B cell (primary cell): Measurements from ENCODE around the gene CYB5R3. TPM values are rescaled to one million over a fixed set of nuclear protein-coding genes. Genes with fewer than 3 reads are reported as not detected.

Experiments used
- ATAC-seq: fragments of 200-7000 bp; cut with Tn5 transposase; one replicate; pipeline ENCODE4 v1.10.0; 2021; ENCODE audit warnings: low read depth, mild to moderate bottlenecking, moderate number of reproducible peaks, moderate library complexity
- CTCF ChIA-PET: fragments of 350-600 bp; sonication (Branson Sonifier 250); formaldehyde crosslinking; loops from one replicate; lab custom pipeline; 2021; ENCODE audit warnings: antibody characterized with exemption, inconsistent platforms; lab: Charles Lee
- POLR2A ChIA-PET: fragments of 350-600 bp; sonication (Branson Sonifier 250); formaldehyde crosslinking; loops from one replicate; lab custom pipeline; 2021; ENCODE audit warnings: antibody characterized with exemption; lab: Charles Lee
- DNase-seq: peaks from one replicate; pipeline ENCODE4 v3.0.0; 2013
- H2AFZ ChIP-seq: 2 replicates; pipeline ENCODE4 v1.6.1; 2012; ENCODE audit warnings: mild to moderate bottlenecking, low read depth, low read length; ENCODE audit not compliant: insufficient read depth, poor library complexity, severe bottlenecking
- H3K27ac ChIP-seq, 2 donors: 1 replicate in 1 of 2; 2 replicates in 1 of 2; pipeline ENCODE4 v1.5.1; 2012 to 2013; ENCODE audit warnings: low read length in 2 of 2, mild to moderate bottlenecking in 2 of 2, moderate library complexity in 1 of 2
- H3K27me3 ChIP-seq, 4 experiments: fragments of 200-600 bp in 1 of 4; sonication (generic) in 1 of 4; replicated peaks in 1 of 4; 1 replicate in 2 of 4; 2 replicates in 2 of 4; pipeline versions ENCODE4 v1.6.1 to v1.7.0; 2013 to 2016; ENCODE audit warnings: low read length in 3 of 4, mild to moderate bottlenecking in 2 of 4, mixed read lengths in 1 of 4, moderate library complexity in 1 of 4; ENCODE audit not compliant: insufficient read depth in 4 of 4, control insufficient read depth in 3 of 4; ENCODE audit errors: control extremely low read depth in 1 of 4
- H3K36me3 ChIP-seq, 2 experiments: replicated peaks in 1 of 2; 1 replicate in 1 of 2; 2 replicates in 1 of 2; pipeline versions ENCODE4 v1.6.1 to v1.7.1; 2013; ENCODE audit warnings: low read length in 1 of 2; ENCODE audit not compliant: insufficient read depth in 2 of 2, control insufficient read depth in 1 of 2; ENCODE audit errors: control extremely low read depth in 1 of 2, extremely low read depth in 1 of 2
- H3K4me1 ChIP-seq, 2 donors: fragments of 200-600 bp in 1 of 2; sonication (generic) in 1 of 2; 1 replicate in 1 of 2; 2 replicates in 1 of 2; pipeline versions ENCODE4 v1.5.1 to v1.6.1; 2013 to 2017; ENCODE audit warnings: low read length in 2 of 2; ENCODE audit not compliant: control insufficient read depth in 2 of 2, insufficient read depth in 2 of 2
- H3K4me2 ChIP-seq: replicated peaks from 2 replicates; pipeline ENCODE3; 2012; ENCODE audit warnings: mild to moderate bottlenecking, low read depth, low read length; ENCODE audit not compliant: poor library complexity, severe bottlenecking
- H3K4me3 ChIP-seq, 5 experiments: fragments of 200-600 bp in 1 of 5; sonication (generic) in 1 of 5; 1 replicate in 3 of 5; 2 replicates in 2 of 5; pipeline versions ENCODE4 v1.5.1 to v1.7.0; 2011 to 2016; ENCODE audit warnings: low read length in 4 of 5, mild to moderate bottlenecking in 4 of 5, low read depth in 2 of 5, control low read depth in 1 of 5, moderate library complexity in 1 of 5; ENCODE audit not compliant: insufficient read depth in 1 of 5; ENCODE audit errors: control extremely low read depth in 1 of 5, extremely low read depth in 1 of 5
- H3K79me2 ChIP-seq: fragments of 200-600 bp; sonication (generic); one replicate; pipeline ENCODE4 v1.6.0; 2016; ENCODE audit warnings: low read length; ENCODE audit not compliant: control insufficient read depth, insufficient read depth
- H3K9ac ChIP-seq: fragments of 200-600 bp; sonication (generic); 2 replicates; pipeline ENCODE4 v1.6.1; 2017; ENCODE audit warnings: mild to moderate bottlenecking, low read length, moderate library complexity
- H3K9me3 ChIP-seq, 3 donors: one replicate each; pipeline versions ENCODE4 v1.6.1 to v1.7.1; 2013; ENCODE audit warnings: low read length in 2 of 3; ENCODE audit not compliant: control insufficient read depth in 2 of 3, insufficient read depth in 1 of 3; ENCODE audit errors: control extremely low read depth in 1 of 3
- H4K20me1 ChIP-seq: 2 replicates; pipeline ENCODE4 v1.6.0; 2012; ENCODE audit warnings: mild to moderate bottlenecking, low read length; ENCODE audit not compliant: insufficient read depth, control insufficient read depth, poor library complexity, severe bottlenecking
- H3K27ac Mint-ChIP-seq: one replicate; pipeline ENCODE4 v1.8.0; 2021; ENCODE audit warnings: mixed read lengths
- H3K27me3 Mint-ChIP-seq: one replicate; pipeline ENCODE4 v1.8.0; 2021; ENCODE audit warnings: mixed read lengths
- H3K4me1 Mint-ChIP-seq: one replicate; pipeline ENCODE4 v1.8.0; 2021; ENCODE audit warnings: mixed read lengths
- H3K4me3 Mint-ChIP-seq: one replicate; pipeline ENCODE4 v1.8.0; 2021; ENCODE audit warnings: mixed read lengths
- H3K9me3 Mint-ChIP-seq: one replicate; pipeline ENCODE4 v1.8.0; 2022; ENCODE audit warnings: mixed read lengths; ENCODE audit not compliant: insufficient read depth
- CTCF ChIP-seq: fragments of 200-600 bp; IDR thresholded peaks from one replicate; pipeline ENCODE4 v1.8.0; 2022; ENCODE audit warnings: antibody characterized with exemption, mild to moderate bottlenecking
- EZH2 ChIP-seq: IDR thresholded peaks from 2 replicates; pipeline ENCODE4 v1.6.1; 2012; ENCODE audit warnings: borderline replicate concordance, low read depth, mild to moderate bottlenecking, moderate library complexity, low read length; ENCODE audit not compliant: insufficient read depth, poor library complexity, severe bottlenecking
- WGBS: methylation state at CpG from one replicate; pipeline ENCODE4 v1.1.5; 2013; ENCODE audit warnings: missing lambda C conversion rate; ENCODE audit not compliant: insufficient coverage; 5-methylcytosine and 5-hydroxymethylcytosine counted together
- intact Hi-C: fragments of 100-400 bp; cut with micrococcal nuclease; formaldehyde crosslinking; loops from one replicate; pipeline ENCODE4 v1.10.0; 2022
- polyA plus RNA-seq: library from polyadenylated mRNA; depleted of rRNA; stranded (reverse); fragments of >200 nt; gene quantifications from 2 replicates; pipeline ENCODE4 v1.2.3, GENCODE V29; 2012
- total RNA-seq, 2 donors: library from RNA; stranded (reverse); fragments of 120-200 nt in 1 of 2; gene quantifications; 1 replicate in 1 of 2; 2 replicates in 1 of 2; pipeline versions ENCODE4 v1.2.3 to v1.2.4, GENCODE V29; 2013 to 2022

Gene CYB5R3
- total and polyA plus RNA-seq, 2 donors (not counting 1 experiment from before 2014, with no cell fraction given) = 60.8 to 79.2 TPM

DNA sequence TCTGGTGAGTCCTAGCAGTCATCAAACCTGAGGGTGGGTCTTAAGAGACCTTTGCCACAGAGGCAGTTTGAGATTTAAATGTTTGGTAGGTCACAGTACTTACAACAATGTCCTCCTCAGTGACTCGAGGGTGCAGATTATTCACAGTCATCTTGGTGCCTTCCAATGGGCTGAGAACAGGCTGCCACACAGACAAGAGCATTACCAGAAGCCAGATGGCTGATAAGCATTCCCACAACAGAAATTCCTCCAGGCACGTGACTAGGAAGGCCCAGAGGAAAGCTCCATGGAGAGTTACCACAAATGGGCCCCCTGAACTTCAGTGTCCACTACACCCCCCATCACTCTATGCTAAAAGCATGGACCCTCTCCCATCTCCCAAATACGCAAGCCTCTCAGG is 53.8 kb downstream of the CYB5R3 start:
- Histone ChIP-seq H3K4me2 (no peak overlapping the region), H4K20me1 (peaks cover 61% of the 10 kb centered on the region), H3K4me1 (no peaks in the 10 kb centered on the region), H2AFZ (no peak overlapping the region), H3K9me3 (no peaks in the 10 kb centered on the region), H3K27me3 (no peaks in the 10 kb centered on the region), H3K9ac (no peak overlapping the region), H3K79me2 (peaks cover 38% of the 10 kb centered on the region), H3K27ac (no peak overlapping the region), H3K4me3 (no peak overlapping the region), H3K36me3 (peaks cover 2 to 87% of the 10 kb centered on the region in 2 experiments)
- ChIA-PET CTCF (interaction anchor here (1.5 kb wide), 1 partner anchor 45 kb away, joined by 3 read pairs; no protein-coding TSS in a partner anchor), POLR2A (interaction anchor here (0.6 kb wide), 1 partner anchor 209 kb away, joined by 3 read pairs; no protein-coding TSS in a partner anchor)
- H3K9me3 Mint-ChIP-seq = no peaks in the 10 kb centered on the region
- 97% methylated on average over 3 of the region's 3 CpGs for WGBS
- DNase-seq (no peak), ATAC-seq (no peak)
- H3K27me3 Mint-ChIP-seq = no peaks in the 10 kb centered on the region
- no peaks in the 10 kb centered on the region for H3K4me1 Mint-ChIP-seq
- no peak for TF ChIP-seq CTCF
- no peak for TF ChIP-seq EZH2
- intact Hi-C loops = no loop called here
- H3K4me3 Mint-ChIP-seq = no peak overlapping the region
- no peak overlapping the region for H3K27ac Mint-ChIP-seq

GRCh38 chr22:42591987-42592386 is 57.2 kb downstream of the CYB5R3 start:
- Mint-ChIP-seq H3K27ac (no peak overlapping the region), H3K4me1 (peaks cover 6% of the 10 kb centered on the region), H3K4me3 (no peak overlapping the region), H3K9me3 (no peaks in the 10 kb centered on the region), H3K27me3 (no peaks in the 10 kb centered on the region)
- no peak overlapping the region for H3K4me2 ChIP-seq
- no peaks in the 10 kb centered on the region for H3K27me3 ChIP-seq
- peaks cover 2 to 86% of the 10 kb centered on the region in 2 experiments for H3K36me3 ChIP-seq
- no peak overlapping the region for H3K27ac ChIP-seq
- no peaks in the 10 kb centered on the region for H3K4me1 ChIP-seq
- ChIA-PET CTCF (no interaction called here), POLR2A (no interaction called here)
- no peak for ATAC-seq
- H4K20me1 ChIP-seq = peaks cover 28% of the 10 kb centered on the region
- peaks cover 13% of the 10 kb centered on the region for H3K79me2 ChIP-seq
- no peak overlapping the region for H2AFZ ChIP-seq
- H3K4me3 ChIP-seq = no peak overlapping the region
- 98% methylated on average over 8 of the region's 12 CpGs for WGBS
- no peaks in the 10 kb centered on the region for H3K9me3 ChIP-seq
- intact Hi-C loops = no loop called here
- TF ChIP-seq CTCF (no peak), EZH2 (no peak)
- no peak for DNase-seq
- no peak overlapping the region for H3K9ac ChIP-seq
